GM21528 (cell line): ENCODE results near the gene TMEM176A.

ENCODE experiments used
- ATAC-seq: cut with Tn5 transposase; IDR thresholded peaks from one replicate; pipeline ENCODE4 v1.9.1; 2021; ENCODE audit warnings: mild to moderate bottlenecking, moderate library complexity; ENCODE audit not compliant: unreplicated experiment, low FRiP score

The TMEM176A gene

DNA sequence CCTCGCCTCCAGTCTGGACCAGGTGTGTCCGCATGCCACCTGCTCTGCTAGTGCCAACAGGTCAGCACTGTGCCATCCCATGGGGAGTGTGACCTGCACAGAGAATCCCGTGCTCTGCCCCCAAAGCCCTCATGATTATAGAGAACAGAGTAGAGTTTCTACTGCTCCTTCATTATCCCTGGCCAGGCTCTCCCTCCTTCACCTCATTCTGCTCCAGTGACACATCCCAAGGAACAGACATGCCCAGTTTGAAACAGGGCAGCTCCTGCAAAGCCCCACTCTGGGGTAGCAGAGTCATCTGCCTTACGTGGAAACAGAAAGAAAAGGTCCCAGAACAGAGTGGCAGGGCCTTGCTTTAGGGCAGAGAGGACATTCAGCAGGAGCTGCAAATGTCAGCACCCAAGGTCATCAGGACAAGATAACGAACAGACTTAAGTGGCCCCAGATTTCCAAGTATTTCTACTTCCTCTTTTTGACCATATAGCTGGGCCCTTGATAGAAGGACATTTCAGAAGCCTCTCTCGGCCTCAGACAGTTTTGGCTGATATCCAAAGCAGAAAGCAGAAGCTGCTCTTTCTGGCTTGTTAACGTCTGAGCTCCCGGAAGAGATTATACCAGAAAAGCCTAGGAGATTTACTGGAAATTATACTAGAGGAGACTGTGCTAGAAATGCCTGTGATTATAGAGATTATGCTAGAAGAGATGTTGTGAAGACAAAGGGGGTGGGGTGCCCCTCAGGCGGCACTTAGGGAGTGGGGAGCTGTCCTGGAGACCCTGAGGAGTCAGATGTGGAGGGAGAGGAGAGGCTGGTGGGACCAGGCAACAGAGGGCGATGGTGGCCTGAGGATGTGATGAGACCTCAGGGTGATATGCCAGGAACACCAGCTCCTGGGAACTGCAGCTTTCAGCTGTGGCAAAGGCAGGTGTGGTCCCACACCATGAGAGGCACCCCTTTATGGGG, 13.0 kb upstream of the TMEM176A start:
- ATAC-seq = no peak

DNA sequence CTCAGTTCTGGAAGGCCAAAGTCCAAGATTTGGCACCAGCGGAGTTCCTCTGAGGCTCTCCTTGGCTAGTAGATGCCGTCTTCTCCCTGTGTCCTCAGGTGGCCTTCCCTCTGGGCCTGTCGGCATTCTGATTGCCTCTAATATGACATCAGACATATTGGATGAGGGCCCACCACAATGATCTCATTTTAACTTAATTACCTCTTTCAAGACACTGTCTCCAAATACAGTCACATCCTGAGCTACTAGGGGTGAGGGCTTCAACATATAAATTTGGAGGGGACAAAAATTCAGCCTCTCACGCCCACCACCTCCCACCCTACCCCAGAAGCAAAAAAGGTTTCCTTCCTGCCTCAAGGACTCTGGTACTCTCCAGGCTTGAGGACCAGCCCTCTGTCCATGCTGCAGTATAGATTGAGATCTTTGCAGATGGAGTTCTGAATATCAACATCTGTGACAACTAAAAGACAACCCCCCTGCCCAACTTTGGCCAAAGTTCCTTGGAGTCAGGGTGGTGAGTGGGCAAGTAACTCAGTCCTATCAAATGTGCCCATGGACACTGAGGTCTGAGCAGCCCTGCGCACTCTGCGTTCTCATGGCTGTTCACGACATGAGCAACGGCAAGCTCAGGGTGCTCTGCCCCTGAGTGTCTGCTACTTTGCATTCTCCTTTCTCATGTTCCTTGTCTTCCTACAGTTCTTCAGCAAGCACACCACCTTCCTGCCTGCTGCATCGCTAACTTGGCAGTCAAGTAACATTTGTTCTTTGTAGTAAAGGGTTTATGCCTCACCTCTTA, 11.9 kb upstream of the TMEM176A start:
- no peak for ATAC-seq

GRCh38 chr7:150790416-150791075, 10.0 kb upstream of the TMEM176A start:
- no peak for ATAC-seq

DNA sequence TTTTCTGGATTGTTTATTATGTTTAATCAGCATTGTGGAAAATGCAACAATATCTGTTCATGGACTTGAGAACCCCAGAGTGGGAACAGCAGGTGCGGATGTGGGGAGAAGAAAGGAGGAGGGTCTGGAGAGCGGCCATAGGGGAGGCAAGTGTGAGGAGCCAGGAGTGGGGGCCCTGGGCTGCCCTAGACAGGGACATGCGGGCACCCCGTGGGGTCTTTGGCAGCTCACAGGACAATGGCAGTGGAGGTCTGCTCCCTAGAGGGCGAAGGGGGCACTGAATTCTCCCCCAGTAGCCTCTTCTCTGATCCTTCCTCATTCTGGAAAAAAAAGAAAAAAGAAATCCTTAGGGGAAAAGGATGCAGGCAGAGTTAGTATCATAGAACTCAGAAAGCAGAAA, 9.3 kb upstream of the TMEM176A start:
- ATAC-seq = no peak

DNA sequence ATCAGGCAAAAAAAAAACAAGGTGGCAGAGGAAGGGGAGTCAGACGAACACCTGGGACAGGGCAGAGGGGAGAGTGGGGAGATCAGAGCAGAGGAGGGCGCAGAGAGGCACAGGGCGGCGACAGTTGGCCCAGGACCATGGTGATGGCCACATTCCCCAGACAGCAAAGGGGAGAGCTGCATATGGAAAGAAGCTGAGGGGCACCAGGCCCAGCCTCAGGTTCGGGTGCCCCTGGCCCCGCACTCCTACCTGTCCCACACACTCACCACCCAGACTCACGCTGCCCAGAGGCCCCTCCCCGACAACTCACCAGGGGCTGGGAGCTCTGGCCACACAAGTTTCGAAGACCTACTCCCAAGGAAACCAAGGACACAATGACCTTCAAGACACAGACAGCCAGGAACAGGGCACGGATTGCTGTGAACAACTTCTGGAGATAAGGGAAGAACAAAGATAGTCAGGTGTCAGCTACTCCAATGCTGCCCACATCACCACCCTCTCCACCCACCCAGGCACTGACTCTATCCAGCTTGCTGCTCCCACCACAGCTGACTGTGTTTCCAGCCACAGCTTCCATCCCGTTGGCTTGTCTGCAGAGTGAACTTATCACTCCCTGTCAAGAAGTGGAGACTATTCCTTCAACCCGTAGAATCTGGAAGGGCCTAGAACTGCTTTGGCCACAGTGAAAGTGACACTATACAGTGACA, 8.7 kb upstream of the TMEM176A start:
- no peak for ATAC-seq

- ATAC-seq = no peak
These were observed 6.9 kb upstream of the TMEM176A start for GRCh38 chr7:150793569-150794238.

- ATAC-seq = no peak
These were observed 2.9 kb upstream of the TMEM176A start for GRCh38 chr7:150797661-150798060.

- ATAC-seq = no peak
These were observed 1.4 kb upstream of the TMEM176A start for GRCh38 chr7:150799156-150799555.

GRCh38 chr7:150799741-150800580, 608 bp upstream of the TMEM176A start, which contains the start of gene TMEM176B:
TMEM176B (minus strand) TSS chr7:150800364; CDS start chr7:150796569, 3,795 bp downstream.
- no peak for ATAC-seq

GRCh38 chr7:150801242-150801945, 825 bp downstream of the TMEM176A start:
- ATAC-seq = no peak

DNA sequence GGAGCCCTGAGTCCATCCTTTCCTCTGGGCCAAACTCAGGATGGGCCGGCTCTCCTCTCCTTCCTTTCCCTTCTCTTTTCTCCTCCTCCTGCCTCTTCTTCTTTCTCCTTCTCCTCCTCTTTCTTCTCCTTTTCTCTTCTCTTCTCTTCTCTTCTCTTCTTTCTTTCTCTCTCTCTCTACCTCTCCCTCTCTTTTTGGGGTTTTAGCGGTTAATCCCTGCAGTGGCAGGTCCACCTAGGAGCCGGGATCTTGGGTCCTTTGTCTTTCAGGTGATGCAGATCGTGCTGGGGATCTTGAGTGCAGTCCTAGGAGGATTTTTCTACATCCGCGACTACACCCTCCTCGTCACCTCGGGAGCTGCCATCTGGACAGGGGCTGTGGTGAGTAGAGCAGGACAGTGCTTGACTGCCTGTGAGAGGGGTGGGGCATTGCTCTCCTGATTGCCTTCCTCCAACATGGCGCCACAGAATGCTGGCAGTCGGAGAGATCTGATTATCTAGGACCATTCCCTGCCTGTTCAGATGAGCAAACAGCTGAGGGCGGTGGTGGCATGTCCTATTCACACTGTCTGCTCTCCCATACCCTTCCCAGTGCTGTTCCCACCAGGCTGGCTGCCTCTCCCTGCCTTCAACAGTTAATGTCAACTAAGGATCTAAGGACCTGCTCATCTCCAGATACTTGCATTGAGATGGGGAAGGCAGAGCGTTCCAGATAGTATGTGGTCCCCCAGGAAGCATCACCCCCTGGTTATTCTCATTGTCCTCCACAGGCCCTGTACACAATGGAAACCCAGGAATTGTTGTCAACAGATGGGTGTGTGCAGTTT, 1.6 kb downstream of the TMEM176A start:
- ATAC-seq = no peak

GRCh38 chr7:150803161-150803860, 2.7 kb downstream of the TMEM176A start:
- no peak for ATAC-seq

- no peak for ATAC-seq
These were observed 4.2 kb downstream of the TMEM176A start for GRCh38 chr7:150804802-150805201.

DNA sequence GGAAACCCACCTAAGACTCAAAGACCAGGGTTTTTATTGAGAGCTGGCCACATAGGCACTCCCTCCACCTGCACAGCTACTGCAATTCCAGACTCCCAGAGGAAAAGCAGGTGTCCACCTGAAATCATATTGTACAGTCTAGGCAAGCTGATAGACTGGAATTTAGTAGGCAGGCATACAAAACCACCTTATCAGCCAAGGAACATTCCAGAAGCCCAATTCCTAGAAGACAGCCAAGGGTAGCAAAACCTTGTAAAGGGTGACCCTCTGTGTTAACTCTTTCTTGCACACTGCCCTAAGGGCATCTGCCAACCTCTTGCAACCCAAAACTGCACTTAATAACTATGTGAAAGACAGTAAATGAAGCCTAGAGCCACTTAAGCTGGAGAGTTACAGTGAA, 5.3 kb downstream of the TMEM176A start:
- ATAC-seq = no peak

- ATAC-seq = no peak
These were observed 5.9 kb downstream of the TMEM176A start for GRCh38 chr7:150806454-150806853.

DNA sequence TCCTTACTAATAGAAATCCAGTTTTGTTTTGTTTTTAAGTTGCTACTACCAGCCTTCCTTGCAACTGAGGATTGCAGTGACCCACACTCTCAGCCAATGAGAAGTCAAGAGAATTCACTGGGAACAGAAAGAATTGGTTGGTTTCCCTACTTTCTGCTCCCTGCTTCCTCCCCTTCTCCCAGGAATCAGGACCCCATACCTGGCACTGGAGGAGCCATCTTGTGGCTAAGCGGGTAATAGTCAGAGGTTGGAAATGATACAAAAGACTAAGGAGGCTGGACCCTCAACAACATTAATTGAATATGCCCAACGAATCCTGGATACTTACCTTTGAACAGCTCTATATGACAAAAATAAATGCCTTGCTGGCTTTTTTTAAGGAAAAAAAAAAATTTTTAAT, 6.3 kb downstream of the TMEM176A start:
- no peak for ATAC-seq
